Measurements from ENCODE around the gene TMEM169.

The TMEM169 gene

DNA sequence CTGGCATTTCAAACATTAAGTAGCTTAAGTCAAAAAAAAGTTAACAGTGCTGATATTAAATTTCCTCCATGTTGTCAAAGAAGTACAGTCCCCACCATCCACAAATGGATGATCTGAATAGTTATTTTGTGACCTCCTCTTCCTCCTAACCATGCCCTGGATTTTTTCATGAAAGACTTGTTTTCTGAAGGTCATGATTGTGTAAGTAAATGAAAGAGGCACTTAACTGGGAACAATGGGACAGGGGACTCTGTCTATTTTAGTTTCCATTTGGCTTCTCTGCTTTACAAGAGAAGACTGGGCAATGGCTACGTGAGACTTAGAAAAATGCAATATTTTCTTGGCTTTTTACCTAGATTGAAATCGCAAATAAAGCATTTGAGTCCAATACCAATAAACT is 32.3 kb upstream of the TMEM169 start:
- Histone ChIP-seq H3F3A (ENCODE audit: insufficient read depth, low read length) (no peaks in the 10 kb centered on the region), H3K27me3 (ENCODE audit: insufficient read depth, low read length) (no peaks in the 10 kb centered on the region; the same call in 1 of the 2 replicates), H3K79me2 (ENCODE audit: insufficient read depth, low read length) (no peaks in the 10 kb centered on the region), H3K4me1 (ENCODE audit: insufficient read depth, low read length, severe bottlenecking) (no peaks in the 10 kb centered on the region), H2AFZ (ENCODE audit: low read length) (no peak overlapping the region), H3K9me3 (ENCODE audit: low read length) (no peaks in the 10 kb centered on the region), H3K36me3 (ENCODE audit: insufficient read depth, low read length) (no peaks in the 10 kb centered on the region), H3K4me2 (ENCODE audit: low read length) (no peak overlapping the region), H3K9me2 (ENCODE audit: low read depth, low read length) (no peaks in the 10 kb centered on the region), H3K27ac (ENCODE audit: low read depth, low read length, poor library complexity, severe bottlenecking) (no peak overlapping the region), H4K20me1 (ENCODE audit: insufficient read depth, low read length) (no peaks in the 10 kb centered on the region), H3K4me3 (ENCODE audit: low read depth, low read length, poor library complexity, severe bottlenecking) (no peak overlapping the region), H3K9ac (ENCODE audit: low read length) (no peak overlapping the region)
- no peak for TF ChIP-seq EZH2 (IDR thresholded peaks at IDR 0.05; ENCODE audit: borderline replicate concordance, low read length)
- TF ChIP-seq, protein P1, sequence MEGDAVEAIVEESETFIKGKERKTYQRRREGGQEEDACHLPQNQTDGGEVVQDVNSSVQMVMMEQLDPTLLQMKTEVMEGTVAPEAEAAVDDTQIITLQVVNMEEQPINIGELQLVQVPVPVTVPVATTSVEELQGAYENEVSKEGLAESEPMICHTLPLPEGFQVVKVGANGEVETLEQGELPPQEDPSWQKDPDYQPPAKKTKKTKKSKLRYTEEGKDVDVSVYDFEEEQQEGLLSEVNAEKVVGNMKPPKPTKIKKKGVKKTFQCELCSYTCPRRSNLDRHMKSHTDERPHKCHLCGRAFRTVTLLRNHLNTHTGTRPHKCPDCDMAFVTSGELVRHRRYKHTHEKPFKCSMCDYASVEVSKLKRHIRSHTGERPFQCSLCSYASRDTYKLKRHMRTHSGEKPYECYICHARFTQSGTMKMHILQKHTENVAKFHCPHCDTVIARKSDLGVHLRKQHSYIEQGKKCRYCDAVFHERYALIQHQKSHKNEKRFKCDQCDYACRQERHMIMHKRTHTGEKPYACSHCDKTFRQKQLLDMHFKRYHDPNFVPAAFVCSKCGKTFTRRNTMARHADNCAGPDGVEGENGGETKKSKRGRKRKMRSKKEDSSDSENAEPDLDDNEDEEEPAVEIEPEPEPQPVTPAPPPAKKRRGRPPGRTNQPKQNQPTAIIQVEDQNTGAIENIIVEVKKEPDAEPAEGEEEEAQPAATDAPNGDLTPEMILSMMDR (IDR thresholded peaks at IDR 0.05; ENCODE audit: low read length) = no peak

DNA sequence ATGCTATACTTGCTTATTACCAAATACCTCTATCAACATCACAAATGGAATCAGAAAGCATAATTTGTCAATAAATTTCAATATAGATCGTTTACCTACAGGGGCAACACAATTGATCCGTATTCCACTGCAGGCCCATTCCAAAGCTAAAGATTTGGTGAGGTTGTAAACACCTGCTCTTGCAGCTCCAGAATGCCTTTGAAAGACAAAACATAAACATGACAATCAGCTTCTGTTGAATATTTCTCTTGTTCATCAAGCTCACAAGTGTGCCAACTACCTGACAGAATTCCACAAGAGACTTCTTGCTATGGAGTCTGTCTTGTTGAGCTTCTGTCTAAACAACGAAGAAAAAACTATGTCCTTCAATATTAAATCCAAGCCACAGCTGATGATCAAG is 30.4 kb upstream of the TMEM169 start:
- Histone ChIP-seq H3K4me1 (ENCODE audit: insufficient read depth, low read length, severe bottlenecking) (no peaks in the 10 kb centered on the region), H2AFZ (ENCODE audit: low read length) (no peak overlapping the region), H3K9me3 (ENCODE audit: low read length) (no peaks in the 10 kb centered on the region), H3K9me2 (ENCODE audit: low read depth, low read length) (no peaks in the 10 kb centered on the region), H3K36me3 (ENCODE audit: insufficient read depth, low read length) (no peaks in the 10 kb centered on the region), H3K4me3 (ENCODE audit: low read depth, low read length, poor library complexity, severe bottlenecking) (no peak overlapping the region), H3K27ac (ENCODE audit: low read depth, low read length, poor library complexity, severe bottlenecking) (no peak overlapping the region), H3K79me2 (ENCODE audit: insufficient read depth, low read length) (no peaks in the 10 kb centered on the region), H3K9ac (ENCODE audit: low read length) (no peak overlapping the region), H3K27me3 (ENCODE audit: insufficient read depth, low read length) (no peaks in the 10 kb centered on the region; the same call in 1 of the 2 replicates), H4K20me1 (ENCODE audit: insufficient read depth, low read length) (no peaks in the 10 kb centered on the region), H3F3A (ENCODE audit: insufficient read depth, low read length) (no peaks in the 10 kb centered on the region), H3K4me2 (ENCODE audit: low read length) (no peak overlapping the region)
- TF ChIP-seq EZH2 (IDR thresholded peaks at IDR 0.05; ENCODE audit: borderline replicate concordance, low read length) = no peak
- TF ChIP-seq, protein P1 (IDR thresholded peaks at IDR 0.05; ENCODE audit: low read length) = no peak

DNA sequence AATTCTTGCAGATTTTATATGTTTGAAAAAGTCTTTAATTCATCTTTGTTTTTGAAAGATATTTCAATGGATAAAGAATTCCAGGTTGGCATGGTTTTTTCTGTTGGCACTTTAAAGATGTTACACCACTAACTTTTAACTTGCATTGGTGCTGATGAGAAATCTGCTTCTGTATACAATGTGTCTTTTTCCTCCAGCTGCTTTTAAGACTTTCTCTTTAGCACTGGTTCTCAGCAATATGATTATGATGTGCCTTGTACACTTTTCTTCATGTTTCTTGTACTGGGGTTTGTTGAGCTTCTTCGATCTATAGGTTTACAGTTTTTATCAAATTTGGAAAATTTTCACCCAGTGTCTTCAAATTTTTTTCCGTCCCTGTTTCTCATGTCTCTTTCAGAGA is 29.3 kb upstream of the TMEM169 start:
- no peaks in the 10 kb centered on the region for H3K36me3 ChIP-seq (ENCODE audit: insufficient read depth, low read length)
- H3K9me3 ChIP-seq (ENCODE audit: low read length) = no peaks in the 10 kb centered on the region
- no peaks in the 10 kb centered on the region for H3K79me2 ChIP-seq (ENCODE audit: insufficient read depth, low read length)
- H3F3A ChIP-seq (ENCODE audit: insufficient read depth, low read length) = no peaks in the 10 kb centered on the region
- H3K9ac ChIP-seq (ENCODE audit: low read length) = no peak overlapping the region
- H2AFZ ChIP-seq (ENCODE audit: low read length) = no peak overlapping the region
- no peaks in the 10 kb centered on the region for H4K20me1 ChIP-seq (ENCODE audit: insufficient read depth, low read length)
- H3K4me1 ChIP-seq (ENCODE audit: insufficient read depth, low read length, severe bottlenecking) = no peaks in the 10 kb centered on the region
- no peaks in the 10 kb centered on the region for H3K9me2 ChIP-seq (ENCODE audit: low read depth, low read length)
- no peak for TF ChIP-seq EZH2 (IDR thresholded peaks at IDR 0.05; ENCODE audit: borderline replicate concordance, low read length)
- TF ChIP-seq, protein P1 (IDR thresholded peaks at IDR 0.05; ENCODE audit: low read length) = no peak
- H3K4me2 ChIP-seq (ENCODE audit: low read length) = no peak overlapping the region
- H3K27me3 ChIP-seq (ENCODE audit: insufficient read depth, low read length) = no peaks in the 10 kb centered on the region; the same call in 1 of the 2 replicates
- no peak overlapping the region for H3K27ac ChIP-seq (ENCODE audit: low read depth, low read length, poor library complexity, severe bottlenecking)
- no peak overlapping the region for H3K4me3 ChIP-seq (ENCODE audit: low read depth, low read length, poor library complexity, severe bottlenecking)
